CD4-positive, alpha-beta T cell treated with Interleukin-15 for 4 hours (primary cell): Measurements from ENCODE around the gene CA14.
"Not testable (repeated sequence)": the region's sequence is repeated elsewhere in the genome, so short reads cannot be mapped to it uniquely, and the experiment has no call there.

ENCODE experiments used
- DNase-seq: peaks from one replicate; pipeline ENCODE4 v3.0.0-alpha.2; 2020; ENCODE audit warnings: low spot score

CA14 gene

DNA sequence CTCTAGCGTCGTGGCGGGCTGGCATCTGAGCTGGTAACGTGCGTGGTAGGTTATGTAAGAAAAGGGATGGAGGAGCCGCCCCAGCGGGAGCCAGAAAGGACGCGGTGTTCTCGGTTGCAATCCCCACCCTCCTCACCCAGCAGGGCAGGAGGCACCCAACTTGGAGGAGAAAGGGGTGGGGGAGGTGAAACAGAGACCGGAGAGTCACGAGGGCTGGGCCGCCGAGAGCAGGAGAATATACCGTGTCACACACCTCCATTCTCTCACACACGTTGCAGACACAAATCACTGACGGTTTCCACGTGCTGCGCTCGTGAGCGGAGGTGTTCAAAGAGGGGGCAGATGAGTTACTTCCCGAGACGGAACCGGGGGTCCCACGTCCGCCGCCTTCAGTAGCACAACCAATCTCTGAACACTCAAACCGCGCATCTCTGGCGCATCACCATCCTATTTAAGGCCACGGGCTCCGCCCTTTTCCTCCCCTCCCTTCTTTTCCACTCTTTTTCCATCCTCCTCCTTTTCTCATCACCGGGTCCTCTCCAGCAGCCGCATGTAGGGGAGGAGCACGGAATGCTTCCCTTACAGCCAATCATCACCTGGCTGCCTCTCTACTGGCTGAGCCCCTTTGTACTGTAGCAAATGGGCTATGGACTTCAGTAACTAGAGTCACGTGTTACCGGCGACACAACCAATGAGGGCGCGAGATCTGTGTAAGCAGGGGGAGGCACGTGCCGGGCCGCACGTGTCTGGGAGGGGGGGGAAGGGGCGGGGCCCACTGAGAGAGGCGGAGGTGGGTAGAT is 24.4 kb downstream of the CA14 start, which contains the start of gene CIART:
Gene CIART, plus strand, starts transcription at position 797 of the 800 bp plus-strand sequence. CDS start 714 bp downstream, outside the sequence.
- DNase-seq: peak; percentile 81

DNA sequence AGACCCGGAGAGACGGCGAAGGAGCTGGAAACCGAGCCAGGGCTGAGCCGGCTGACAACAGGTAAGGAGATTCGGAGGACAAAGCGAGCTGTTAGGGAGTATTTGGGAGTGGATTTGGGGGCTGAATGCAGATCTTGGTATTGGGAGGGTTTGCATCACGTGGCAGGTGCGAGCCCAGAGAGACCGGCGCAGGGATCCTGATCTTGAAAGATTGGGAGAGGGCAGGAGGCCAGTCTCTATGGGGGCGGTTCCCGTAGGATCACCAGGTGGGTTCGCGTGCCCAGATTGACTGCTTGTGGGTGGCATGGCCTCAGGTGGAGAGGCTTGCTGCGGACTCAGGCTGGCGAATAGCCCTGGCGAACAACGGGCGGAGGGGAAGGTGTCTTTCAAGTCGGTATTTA is 25.0 kb downstream of the CA14 start:
- DNase-seq: no peak

DNA sequence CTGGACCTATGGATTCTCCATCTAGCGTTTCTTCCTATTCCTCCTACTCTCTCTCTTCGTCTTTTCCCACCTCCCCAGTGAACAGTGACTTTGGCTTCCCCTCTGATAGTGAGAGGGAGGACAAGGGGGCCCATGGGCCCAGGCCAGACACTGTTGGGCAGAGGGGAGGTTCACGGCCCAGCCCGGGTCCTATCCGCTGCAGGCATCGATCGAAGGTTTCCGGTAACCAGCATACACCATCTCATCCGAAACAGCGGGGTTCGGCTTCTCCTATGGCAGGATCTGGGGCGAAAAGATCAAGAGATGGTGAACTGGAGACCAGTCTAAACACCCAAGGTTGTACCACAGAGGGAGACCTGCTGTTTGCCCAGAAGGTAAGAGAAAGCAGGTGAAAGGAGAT is 25.7 kb downstream of the CA14 start:
- DNase-seq: no peak

DNA sequence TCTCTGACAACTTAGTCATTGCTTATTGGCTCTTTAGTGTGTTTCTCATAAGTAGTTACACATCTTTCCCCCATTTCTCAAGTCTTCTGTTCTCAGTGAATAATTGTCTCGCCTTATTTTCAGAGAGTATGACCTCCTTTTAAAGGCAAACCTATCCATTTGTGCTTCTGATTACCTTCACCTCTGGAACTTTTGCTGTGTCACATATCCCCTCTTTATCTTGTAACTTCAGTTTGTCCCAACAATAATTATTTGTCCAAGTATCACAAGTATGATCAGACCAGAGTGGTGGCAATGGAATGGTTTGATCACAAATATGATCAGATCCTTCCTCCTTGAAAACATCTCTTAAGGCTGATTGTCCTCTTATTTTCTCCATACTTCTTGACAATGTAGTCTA is 30.8 kb downstream of the CA14 start:
- no peak for DNase-seq

DNA sequence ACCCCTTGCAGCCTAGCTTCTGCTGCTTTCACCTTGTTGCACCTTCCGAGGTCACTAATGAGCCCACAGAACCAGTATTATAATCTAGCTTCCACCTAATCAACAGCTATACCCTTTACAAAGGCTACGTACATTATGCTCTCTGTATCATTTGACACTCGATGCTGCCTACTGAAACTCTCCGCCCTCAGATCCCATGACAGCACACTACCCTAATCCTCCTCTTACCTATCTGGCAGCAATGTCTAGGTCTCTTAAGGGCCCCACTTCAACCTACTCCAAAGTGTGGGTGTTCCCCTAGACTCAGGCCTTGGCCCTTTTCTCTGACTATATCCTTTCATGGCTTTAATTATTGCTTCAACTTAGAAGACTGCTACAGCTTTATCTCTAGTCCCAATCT is 31.2 kb downstream of the CA14 start:
- DNase-seq: no peak

DNA sequence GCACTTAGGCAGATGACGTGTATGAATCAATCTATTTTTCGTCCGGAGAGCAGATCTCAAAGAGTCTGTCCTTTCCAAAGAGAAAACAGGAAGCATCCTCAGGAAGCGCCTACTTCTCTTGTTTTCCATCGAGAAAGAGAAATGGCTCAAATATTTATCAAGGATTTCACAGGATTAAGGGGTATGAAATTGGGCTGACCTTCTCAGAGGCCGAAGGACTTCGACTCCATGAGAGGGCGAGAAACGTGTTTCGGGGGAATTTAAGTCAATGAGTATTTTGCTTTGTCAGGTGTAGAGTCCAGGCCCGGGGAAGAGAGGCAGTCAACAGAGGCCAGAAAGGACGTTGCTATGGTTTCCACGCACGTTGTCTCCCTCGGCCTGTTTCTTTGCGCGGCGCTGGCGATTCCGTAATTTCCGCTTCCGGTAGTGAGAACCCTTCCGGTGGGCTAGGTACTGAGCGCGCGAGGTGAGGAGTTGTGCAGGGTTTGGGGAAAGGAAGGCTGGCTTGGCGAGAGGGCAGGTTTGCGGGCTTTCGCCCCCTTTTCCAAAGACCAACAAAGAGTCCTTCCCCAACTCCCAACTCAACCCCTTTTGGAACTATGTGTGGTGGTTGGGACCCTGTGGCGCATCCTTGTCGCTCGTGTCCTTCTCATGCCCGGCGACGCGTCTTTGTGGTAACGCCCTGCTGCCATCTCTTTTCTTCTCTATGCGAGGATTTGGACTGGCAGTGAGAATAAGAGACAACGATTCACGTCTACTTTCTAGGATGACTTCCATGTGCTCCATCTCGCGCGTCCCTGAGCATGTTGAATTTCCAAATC is 36.1 kb downstream of the CA14 start, which contains the start of gene MRPS21:
Gene MRPS21, plus strand, starts transcription at position 429 of the 821 bp plus-strand sequence. CDS start 506 bp downstream, outside the sequence.
- peak; percentile 88 for DNase-seq

DNA sequence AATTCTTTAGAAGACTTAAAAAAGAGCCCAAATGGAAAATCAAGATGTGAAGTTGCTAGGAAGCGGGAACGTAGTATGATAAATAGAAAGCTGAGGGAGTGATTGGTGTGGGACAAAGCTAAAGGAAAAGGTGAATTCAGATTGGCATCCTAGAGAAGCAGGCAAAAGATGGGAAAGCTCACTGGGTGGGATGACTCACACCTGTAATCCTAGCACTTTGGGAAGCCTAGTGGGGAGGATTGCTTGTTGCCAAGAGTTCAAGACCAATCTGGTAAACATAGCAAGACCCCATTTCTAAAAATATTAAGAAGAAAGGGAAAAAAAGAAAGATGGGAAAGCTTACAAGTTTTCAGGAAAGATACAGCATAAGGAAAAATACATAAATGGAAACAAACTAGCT is 37.9 kb downstream of the CA14 start:
- no peak for DNase-seq

DNA sequence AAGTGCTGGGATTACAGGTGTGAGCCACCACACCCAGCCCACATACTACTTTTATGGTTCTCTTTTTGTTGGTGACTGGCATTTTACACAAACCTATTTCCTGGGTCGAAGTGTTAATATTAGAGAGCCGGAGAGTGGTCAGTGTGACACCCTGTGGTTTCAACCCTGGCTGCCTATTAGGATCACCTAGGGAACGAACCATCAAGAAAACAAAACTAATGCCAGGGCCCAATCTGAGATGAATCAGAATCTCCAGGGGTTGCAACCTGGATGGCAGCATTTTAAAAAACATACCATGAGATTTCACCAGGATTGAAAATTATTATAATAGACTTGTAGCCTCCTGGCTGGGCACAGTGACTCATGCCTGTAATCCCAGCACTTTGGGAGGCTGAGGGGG is 42.1 kb downstream of the CA14 start:
- no peak for DNase-seq

DNA sequence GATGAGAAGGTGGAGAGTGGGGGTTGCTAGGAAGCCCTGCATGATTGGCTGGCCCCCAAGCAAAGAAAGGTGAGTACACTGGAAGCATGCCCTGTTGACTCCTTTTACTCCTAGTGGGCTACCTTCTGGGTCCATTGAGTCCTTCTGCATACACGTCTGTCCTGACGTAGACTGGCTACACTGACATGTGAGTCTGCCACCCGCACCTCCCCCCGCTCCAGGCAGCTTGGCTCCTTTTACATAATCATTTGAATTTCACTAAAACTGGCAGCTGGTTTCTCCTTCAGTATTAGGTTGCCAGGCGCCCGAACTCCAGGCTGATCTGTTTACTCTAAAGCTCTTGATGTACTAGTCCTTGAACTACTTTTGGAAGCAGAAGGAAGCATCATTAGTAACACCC is 44.8 kb downstream of the CA14 start:
- DNase-seq: no peak

DNA sequence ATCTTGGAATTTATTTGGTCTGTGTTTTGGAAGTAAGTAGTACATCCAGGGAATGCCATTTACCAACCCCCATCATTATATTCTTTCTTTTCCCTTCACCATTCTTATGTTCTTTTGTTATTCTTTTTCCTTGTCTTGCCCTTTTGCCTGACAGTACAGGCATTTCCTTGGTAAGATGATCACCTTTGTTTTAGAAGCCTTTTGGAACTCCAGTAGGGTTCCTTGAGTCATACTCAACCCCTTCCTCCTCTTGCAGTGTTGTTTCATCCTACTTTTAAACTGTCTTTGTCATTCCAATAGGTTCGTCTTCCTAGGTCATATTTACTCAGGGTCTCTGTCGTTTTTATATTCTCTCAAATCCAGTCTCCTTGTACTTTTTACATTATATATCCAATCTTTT is 45.3 kb downstream of the CA14 start:
- DNase-seq: no peak

DNA sequence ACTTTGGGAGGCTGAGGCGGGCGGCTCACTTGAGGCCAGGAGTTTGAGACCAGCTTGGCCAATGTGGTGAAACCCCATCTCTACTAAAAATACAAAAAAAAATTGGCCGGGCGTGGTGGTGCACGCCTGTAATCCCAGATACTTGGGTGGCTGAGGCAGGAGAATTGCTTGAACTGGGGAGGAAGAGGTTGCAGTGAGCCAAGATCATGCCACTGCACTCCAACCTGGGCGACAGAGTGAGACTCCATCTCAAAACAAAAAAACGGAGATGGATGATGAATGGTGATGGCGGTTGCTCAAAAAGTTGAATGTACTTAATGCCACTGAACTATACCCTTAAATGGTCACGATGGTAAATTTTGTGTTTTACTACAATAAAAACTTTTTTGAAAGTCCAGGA is 51.0 kb downstream of the CA14 start:
- not testable (repeated sequence) for DNase-seq

DNA sequence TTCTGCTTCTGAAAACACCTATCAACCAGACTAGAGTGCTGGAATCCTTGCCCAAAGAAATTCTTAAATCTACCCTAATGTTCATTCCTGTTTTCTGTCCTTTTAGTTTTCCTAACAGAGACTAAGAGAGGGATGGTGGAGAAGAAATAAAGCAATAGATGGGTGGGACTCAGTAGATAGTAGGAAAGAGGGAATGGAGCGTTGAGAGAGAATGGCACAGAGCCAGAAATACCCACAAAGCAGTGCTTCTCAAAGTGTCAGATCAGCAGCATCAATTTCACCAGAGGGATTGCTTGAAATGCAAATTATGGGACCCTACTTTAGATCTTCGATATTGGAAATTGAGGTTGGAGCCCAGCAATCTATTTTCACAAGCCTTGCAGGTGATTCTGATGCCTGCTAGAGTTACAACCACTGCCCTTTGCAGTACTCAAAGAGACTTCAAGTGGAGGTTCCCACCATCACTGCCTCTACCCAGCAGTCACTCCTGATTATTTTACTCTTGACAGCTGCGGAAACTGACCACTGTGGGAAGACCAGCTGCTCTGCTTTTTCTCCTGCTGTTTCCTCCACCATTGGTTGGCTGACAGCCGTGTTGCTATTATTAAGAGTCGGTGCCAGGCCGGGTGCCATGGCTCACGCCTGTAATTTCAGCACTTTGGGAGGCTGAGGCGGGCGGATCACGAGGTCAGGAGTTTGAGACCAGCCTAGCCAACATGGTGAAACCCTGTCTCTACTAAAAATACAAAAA is 52.4 kb downstream of the CA14 start:
- no peak for DNase-seq

DNA sequence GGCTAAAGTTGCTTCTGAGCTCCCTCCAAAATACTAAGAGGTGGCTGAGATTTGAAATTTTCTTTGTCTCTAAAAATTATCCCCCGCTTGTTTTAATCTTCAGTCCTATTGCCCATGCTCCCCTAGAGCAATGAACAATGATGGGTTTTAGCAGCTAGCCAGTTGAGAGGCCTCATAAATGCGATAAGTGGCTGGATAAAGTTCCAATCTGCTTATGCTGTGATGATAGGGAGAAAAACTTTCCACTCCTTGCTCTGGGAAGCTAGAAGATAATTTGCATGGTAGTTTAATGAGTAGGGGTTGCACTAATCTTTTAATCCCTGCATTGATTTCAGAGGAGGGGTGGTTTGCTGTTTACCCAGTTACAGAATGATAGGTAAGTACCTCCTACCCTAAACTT is 54.2 kb downstream of the CA14 start:
- DNase-seq: no peak
